HG03439 (cell line): Measurements from ENCODE around the gene ZBTB46.

Experiments
- ATAC-seq: cut with Tn5 transposase; IDR thresholded peaks from one replicate; pipeline ENCODE4 v1.9.1; 2021; ENCODE audit warnings: mild to moderate bottlenecking, moderate library complexity; ENCODE audit not compliant: unreplicated experiment

The ZBTB46 gene

GRCh38 chr20:63768591-63769515 lies 62.2 kb downstream of the ZBTB46 start:
- ATAC-seq, result no peak

GRCh38 chr20:63767886-63768285 lies 63.2 kb downstream of the ZBTB46 start:
- no peak for ATAC-seq

- ATAC-seq, result no peak
Observed at GRCh38 chr20:63767456-63767855, 63.6 kb downstream of the ZBTB46 start.

GRCh38 chr20:63766695-63767426 lies 64.2 kb downstream of the ZBTB46 start:
- ATAC-seq, result no peak

- ATAC-seq, result no peak
Observed at GRCh38 chr20:63765902-63766301, 65.2 kb downstream of the ZBTB46 start.

- no peak for ATAC-seq
Observed at GRCh38 chr20:63765082-63765873, 65.8 kb downstream of the ZBTB46 start.

- no peak for ATAC-seq
Observed at GRCh38 chr20:63759377-63759901, 71.6 kb downstream of the ZBTB46 start.

GRCh38 chr20:63758152-63758551 lies 72.9 kb downstream of the ZBTB46 start:
- no peak for ATAC-seq

- no peak for ATAC-seq
Observed at GRCh38 chr20:63756648-63756991, 74.4 kb downstream of the ZBTB46 start.

GRCh38 chr20:63755933-63756647 lies 75.0 kb downstream of the ZBTB46 start:
- no peak for ATAC-seq

GRCh38 chr20:63754008-63754407 lies 77.1 kb downstream of the ZBTB46 start:
- no peak for ATAC-seq

GRCh38 chr20:63753381-63753780 lies 77.7 kb downstream of the ZBTB46 start:
- no peak for ATAC-seq

- no peak for ATAC-seq
Observed at GRCh38 chr20:63752411-63753101, 78.5 kb downstream of the ZBTB46 start.

GRCh38 chr20:63751471-63752271 lies 79.4 kb downstream of the ZBTB46 start:
- ATAC-seq, result no peak

- ATAC-seq, result no peak
Observed at GRCh38 chr20:63750807-63751470, 80.1 kb downstream of the ZBTB46 start.

GRCh38 chr20:63749597-63750508 lies 81.2 kb downstream of the ZBTB46 start:
- ATAC-seq, result no peak

- no peak for ATAC-seq
Observed at GRCh38 chr20:63748934-63749270, 82.2 kb downstream of the ZBTB46 start.
